Tibial nerve (tissue), 4 donors: ENCODE measurements around the gene MYBBP1A.

ENCODE experiments used
- EP300 ChIP-seq, 2 donors: sonication (generic); formaldehyde crosslinking; IDR thresholded peaks; one replicate each; pipeline ENCODE4 v1.6.1; 2017; ENCODE audit warnings: antibody characterized with exemption in 2 of 2, mild to moderate bottlenecking in 1 of 2
- POLR2A ChIP-seq, 2 donors: fragments of 450-650 bp; IDR thresholded peaks; one replicate each; pipeline ENCODE4 v1.6.1; 2017; ENCODE audit warnings: antibody characterized with exemption in 2 of 2, mild to moderate bottlenecking in 2 of 2, moderate library complexity in 2 of 2
- TF ChIP-seq, protein P1 (sequence below), 5 experiments: fragments of 200-600 bp in 3 of 5; fragments of 450-650 bp in 2 of 5; sonication (generic) in 3 of 5; IDR thresholded peaks; one replicate each; pipeline ENCODE4 v1.5.1; 2016 to 2019; ENCODE audit warnings: antibody characterized with exemption in 5 of 5, mild to moderate bottlenecking in 3 of 5, moderate library complexity in 2 of 5

DNA sequence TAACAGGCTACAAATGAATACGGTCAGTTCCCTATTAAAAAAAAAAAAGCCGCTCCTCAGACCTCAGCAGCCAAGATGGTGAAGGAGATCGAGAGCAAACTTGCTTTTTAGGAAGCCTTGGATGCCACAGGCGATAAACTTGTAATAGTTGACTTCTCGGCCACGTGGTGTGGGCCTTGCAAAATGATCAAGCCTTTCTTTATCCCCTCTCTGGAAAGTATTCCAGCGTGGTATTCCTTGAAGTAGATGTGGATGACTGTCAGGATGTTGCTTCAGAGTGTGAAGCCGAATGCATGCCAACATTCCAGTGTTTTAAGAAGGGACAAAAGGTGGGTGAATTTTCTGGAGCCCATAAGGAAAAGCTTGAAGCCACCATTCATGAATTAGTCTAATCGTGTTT is 16.9 kb upstream of the MYBBP1A start:
- TF ChIP-seq POLR2A (IDR thresholded peaks at IDR 0.05) (no peak), EP300 (IDR thresholded peaks at IDR 0.05) (no peak)
- TF ChIP-seq, protein P1, sequence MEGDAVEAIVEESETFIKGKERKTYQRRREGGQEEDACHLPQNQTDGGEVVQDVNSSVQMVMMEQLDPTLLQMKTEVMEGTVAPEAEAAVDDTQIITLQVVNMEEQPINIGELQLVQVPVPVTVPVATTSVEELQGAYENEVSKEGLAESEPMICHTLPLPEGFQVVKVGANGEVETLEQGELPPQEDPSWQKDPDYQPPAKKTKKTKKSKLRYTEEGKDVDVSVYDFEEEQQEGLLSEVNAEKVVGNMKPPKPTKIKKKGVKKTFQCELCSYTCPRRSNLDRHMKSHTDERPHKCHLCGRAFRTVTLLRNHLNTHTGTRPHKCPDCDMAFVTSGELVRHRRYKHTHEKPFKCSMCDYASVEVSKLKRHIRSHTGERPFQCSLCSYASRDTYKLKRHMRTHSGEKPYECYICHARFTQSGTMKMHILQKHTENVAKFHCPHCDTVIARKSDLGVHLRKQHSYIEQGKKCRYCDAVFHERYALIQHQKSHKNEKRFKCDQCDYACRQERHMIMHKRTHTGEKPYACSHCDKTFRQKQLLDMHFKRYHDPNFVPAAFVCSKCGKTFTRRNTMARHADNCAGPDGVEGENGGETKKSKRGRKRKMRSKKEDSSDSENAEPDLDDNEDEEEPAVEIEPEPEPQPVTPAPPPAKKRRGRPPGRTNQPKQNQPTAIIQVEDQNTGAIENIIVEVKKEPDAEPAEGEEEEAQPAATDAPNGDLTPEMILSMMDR (IDR thresholded peaks at IDR 0.05): no peak
